Smooth muscle cell (in vitro differentiated cells): ENCODE data around the gene CHD3. TPM values are rescaled to one million over a fixed set of nuclear protein-coding genes. Genes with fewer than 3 reads are reported as not detected.
A peak's percentile ranks its signal among the peaks of the same experiment; 100 is the strongest.
"Not testable (repeated sequence)": the region's sequence is repeated elsewhere in the genome, so short reads cannot be mapped to it uniquely, and the experiment has no call there.

Experiments used
- DNase-seq: peaks from one replicate; lab custom pipeline; 2025; ENCODE audit not compliant: unreplicated experiment; lab: John Stamatoyannopoulos, UW
- H2AFZ ChIP-seq: fragments of 200-600 bp; sonication (generic); 2 replicates; pipeline ENCODE4 v1.6.0; 2016; ENCODE audit warnings: antibody characterized with exemption, low read depth, mild to moderate bottlenecking
- H3F3A ChIP-seq: fragments of 200-600 bp; sonication (generic); 2 replicates; pipeline ENCODE4 v1.6.0; 2017; ENCODE audit warnings: antibody characterized with exemption, low read depth
- H3K27ac ChIP-seq: fragments of 200-600 bp; sonication (generic); 2 replicates; pipeline ENCODE4 v1.5.1; 2016; ENCODE audit warnings: low read depth, mild to moderate bottlenecking
- H3K27me3 ChIP-seq: fragments of 200-600 bp; sonication (generic); 2 replicates; pipeline ENCODE4 v1.6.1; 2016; ENCODE audit warnings: low read depth, mild to moderate bottlenecking
- H3K36me3 ChIP-seq: fragments of 200-600 bp; sonication (generic); 2 replicates; pipeline ENCODE4 v1.5.1; 2016; ENCODE audit warnings: low read depth
- H3K4me1 ChIP-seq: fragments of 200-600 bp; sonication (generic); 2 replicates; pipeline ENCODE4 v1.5.1; 2016; ENCODE audit warnings: low read depth
- H3K4me2 ChIP-seq: fragments of 200-600 bp; sonication (generic); 2 replicates; pipeline ENCODE4 v1.6.0; 2016; ENCODE audit warnings: mild to moderate bottlenecking
- H3K4me3 ChIP-seq: fragments of 200-600 bp; sonication (generic); 2 replicates; pipeline ENCODE4 v1.5.1; 2016; ENCODE audit warnings: mild to moderate bottlenecking
- H3K79me2 ChIP-seq: fragments of 200-600 bp; sonication (generic); 2 replicates; pipeline ENCODE4 v1.6.0; 2016; ENCODE audit warnings: low read depth, mild to moderate bottlenecking
- H3K9ac ChIP-seq: fragments of 200-600 bp; sonication (generic); 2 replicates; pipeline ENCODE4 v1.6.0; 2016; ENCODE audit warnings: low read depth
- H3K9me3 ChIP-seq: fragments of 200-600 bp; sonication (generic); replicated peaks from 2 replicates; pipeline ENCODE4 v1.5.1; 2016; ENCODE audit warnings: low read depth
- H4K20me1 ChIP-seq: fragments of 200-600 bp; sonication (generic); 2 replicates; pipeline ENCODE4 v1.6.0; 2016; ENCODE audit warnings: low read depth
- CTCF ChIP-seq: fragments of 200-600 bp; sonication (generic); IDR thresholded peaks from 2 replicates; pipeline ENCODE4 v1.5.1; 2017; ENCODE audit warnings: borderline replicate concordance, mild to moderate bottlenecking, antibody characterized with exemption; ENCODE audit not compliant: insufficient read depth, poor library complexity, severe bottlenecking
- WGBS: methylation state at CpG from one replicate; pipeline ENCODE4 v1.1.7; 2016; ENCODE audit warnings: low lambda C conversion rate; 5-methylcytosine and 5-hydroxymethylcytosine counted together
- polyA plus RNA-seq: library from polyadenylated mRNA; unstranded; fragments of >200 nt; fragmentation: Nextera tagmentation; extraction: Ambion mirVana; gene quantifications from 2 replicates; pipeline ENCODE4 v1.2.1, GENCODE V29; 2016
- total RNA-seq: library from RNA; depleted of rRNA; stranded (reverse); fragments of >200 nt; gene quantifications from 2 replicates; pipeline ENCODE4 v1.2.3, GENCODE V29; 2014

The CHD3 gene
- total and polyA plus RNA-seq, 2 experiments from 2014 or later: 16.3 to 34.9 TPM

- Histone ChIP-seq H3K9ac (no peak overlapping the region), H3K79me2 (peaks cover 5% of the 10 kb centered on the region), H3K4me1 (no peaks in the 10 kb centered on the region), H3K36me3 (no peaks in the 10 kb centered on the region), H3K9me3 (no peaks in the 10 kb centered on the region), H4K20me1 (peaks cover 6% of the 10 kb centered on the region), H2AFZ (no peak overlapping the region), H3K27ac (no peak overlapping the region), H3K27me3 (no peaks in the 10 kb centered on the region), H3K4me3 (no peak overlapping the region), H3K4me2 (no peak overlapping the region), H3F3A (peaks cover 7% of the 10 kb centered on the region)
- peak; percentile 69 for TF ChIP-seq CTCF
- no peak for DNase-seq
- WGBS: 63% methylated on average over 3 of the region's 3 CpGs
Measured at GRCh38 chr17:7862692-7863437, 25.7 kb upstream of the CHD3 start.

GRCh38 chr17:7864384-7864783 lies 24.2 kb upstream of the CHD3 start:
- H3K4me2 ChIP-seq, H3K27ac ChIP-seq, H3K27me3 ChIP-seq, H3K4me3 ChIP-seq, H3K9ac ChIP-seq, H4K20me1 ChIP-seq, H2AFZ ChIP-seq, H3K79me2 ChIP-seq, DNase-seq, H3K4me1 ChIP-seq, H3K36me3 ChIP-seq, H3K9me3 ChIP-seq, H3F3A ChIP-seq: not testable (repeated sequence)
- 58% methylated on average over 5 of the region's 5 CpGs for WGBS

GRCh38 chr17:7864995-7865650 lies 23.5 kb upstream of the CHD3 start:
- H3K27ac ChIP-seq: no peak overlapping the region

More at GRCh38 chr17:7864995-7865650, 23.5 kb upstream of the CHD3 start:
- peaks cover 5% of the 10 kb centered on the region for H3K79me2 ChIP-seq
- no peak for DNase-seq
- no peaks in the 10 kb centered on the region for H3K4me1 ChIP-seq
- 97% methylated on average over 5 of the region's 5 CpGs for WGBS
- H3K27me3 ChIP-seq: no peaks in the 10 kb centered on the region
- TF ChIP-seq CTCF: no peak
- H4K20me1 ChIP-seq: peaks cover 6% of the 10 kb centered on the region
- H3F3A ChIP-seq: no peaks in the 10 kb centered on the region
- H3K9me3 ChIP-seq: no peaks in the 10 kb centered on the region
- no peak overlapping the region for H3K9ac ChIP-seq
- no peak overlapping the region for H2AFZ ChIP-seq
- H3K4me3 ChIP-seq: no peak overlapping the region
- H3K36me3 ChIP-seq: no peaks in the 10 kb centered on the region
- no peak overlapping the region for H3K4me2 ChIP-seq
